PC-3 (cell line): ENCODE measurements around the gene CTTNBP2. TPM values are rescaled to one million over a fixed set of nuclear protein-coding genes. Genes with fewer than 3 reads are reported as not detected.

ENCODE experiments used
- ATAC-seq: fragments of 200-7000 bp; cut with Tn5 transposase; 2 replicates; pipeline ENCODE4 v1.9.1; 2020; ENCODE audit warnings: mild to moderate bottlenecking, moderate library complexity
- BruUV-seq: library from RNA; stranded (reverse); fragments of 400-500 nt; replicated peaks from 2 replicates; lab custom pipeline; 2021; lab: Mats Ljungman, UMichigan
- CTCF ChIA-PET: fragments of 300-600 bp; sonication (Branson Sonifier 250); formaldehyde crosslinking; loops from one replicate; lab custom pipeline; 2022; ENCODE audit warnings: antibody characterized with exemption; lab: Charles Lee
- POLR2A ChIA-PET: fragments of 300-600 bp; sonication (Branson Sonifier 250); formaldehyde crosslinking; loops from one replicate; lab custom pipeline; 2022; ENCODE audit warnings: antibody characterized with exemption; ENCODE audit not compliant: unreplicated experiment; lab: Charles Lee
- DNase-seq: peaks from one replicate; pipeline ENCODE4 v3.0.0-alpha.2; 2015
- H2AFZ ChIP-seq: fragments of 300-600 bp; sonication (generic); 2 replicates; pipeline ENCODE4 v1.6.0; 2016; ENCODE audit warnings: antibody characterized with exemption, low read length
- H3F3A ChIP-seq: fragments of 300-600 bp; sonication (generic); one replicate; pipeline ENCODE4 v1.6.0; 2017; ENCODE audit warnings: antibody characterized with exemption, low read length, control low read depth, mild to moderate bottlenecking; ENCODE audit not compliant: unreplicated experiment
- H3K27ac ChIP-seq: fragments of 300-600 bp; sonication (generic); 2 replicates; pipeline ENCODE4 v1.5.1; 2016; ENCODE audit warnings: mild to moderate bottlenecking, low read length
- H3K27me3 ChIP-seq: fragments of 300-600 bp; sonication (generic); 2 replicates; pipeline ENCODE4 v1.6.1; 2016; ENCODE audit warnings: low read length, mixed read lengths
- H3K36me3 ChIP-seq: fragments of 300-600 bp; sonication (generic); 2 replicates; pipeline ENCODE4 v1.6.1; 2016; ENCODE audit warnings: low read depth, mixed run types, low read length, mixed read lengths
- H3K4me1 ChIP-seq: fragments of 300-600 bp; sonication (generic); 2 replicates; pipeline ENCODE4 v1.5.1; 2016; ENCODE audit warnings: low read length; ENCODE audit not compliant: insufficient read depth
- H3K4me2 ChIP-seq: fragments of 300-600 bp; sonication (generic); 2 replicates; pipeline ENCODE4 v1.6.0; 2016; ENCODE audit warnings: low read length
- H3K4me3 ChIP-seq: fragments of 300-600 bp; sonication (generic); 2 replicates; pipeline ENCODE4 v1.5.1; 2016; ENCODE audit warnings: mild to moderate bottlenecking, low read length, mixed read lengths
- H3K79me2 ChIP-seq: fragments of 300-600 bp; sonication (generic); 2 replicates; pipeline ENCODE4 v1.6.1; 2017; ENCODE audit warnings: low read length, mixed read lengths
- H3K9ac ChIP-seq: fragments of 300-600 bp; sonication (generic); 2 replicates; pipeline ENCODE4 v1.6.0; 2016; ENCODE audit warnings: mild to moderate bottlenecking, low read length
- H3K9me2 ChIP-seq: fragments of 300-600 bp; sonication (generic); replicated peaks from 2 replicates; pipeline ENCODE4 v1.6.1; 2016; ENCODE audit warnings: mixed run types, low read length, mixed read lengths
- H3K9me3 ChIP-seq: fragments of 300-600 bp; sonication (generic); 2 replicates; pipeline ENCODE4 v1.6.1; 2016; ENCODE audit warnings: low read length, mixed read lengths
- H4K20me1 ChIP-seq: fragments of 300-600 bp; sonication (generic); 2 replicates; pipeline ENCODE4 v1.6.1; 2016; ENCODE audit warnings: low read length, mixed read lengths
- EZH2 ChIP-seq: fragments of 300-600 bp; sonication (generic); IDR thresholded peaks from one replicate; pipeline ENCODE4 v1.6.1; 2017; ENCODE audit warnings: antibody characterized with exemption, mild to moderate bottlenecking, low read length; ENCODE audit not compliant: unreplicated experiment
- EZH2phosphoT487 ChIP-seq: fragments of 300-600 bp; sonication (generic); IDR thresholded peaks from 2 replicates; pipeline ENCODE4 v1.6.1; 2018; ENCODE audit warnings: mild to moderate bottlenecking, antibody characterized with exemption, low read length, borderline replicate concordance
- intact Hi-C: fragments of 100-400 bp; cut with micrococcal nuclease; formaldehyde crosslinking; loops from 2 replicates; pipeline ENCODE4 v1.9.0; 2023
- total RNA-seq: library from RNA; depleted of rRNA; stranded (reverse); fragments of >200 nt; gene quantifications from 2 replicates; pipeline ENCODE4 v1.2.3, GENCODE V29; 2014
- TF ChIP-seq, protein P1 (sequence below): fragments of 300-600 bp; sonication (generic); conservative IDR thresholded peaks from 2 replicates; pipeline ENCODE4 v1.5.1; 2017; ENCODE audit warnings: antibody characterized with exemption, low read depth, mild to moderate bottlenecking, low read length

CTTNBP2 gene
- total RNA-seq, 1 experiment from 2014 or later, result 1.1 TPM

- Histone ChIP-seq H3K36me3 (no peaks in the 10 kb centered on the region), H3K79me2 (no peaks in the 10 kb centered on the region), H3K4me1 (no peaks in the 10 kb centered on the region), H4K20me1 (no peaks in the 10 kb centered on the region), H3K4me2 (no peak overlapping the region), H3K9me3 (no peaks in the 10 kb centered on the region), H3K27ac (no peak overlapping the region), H2AFZ (no peak overlapping the region), H3K4me3 (no peak overlapping the region), H3K9ac (no peak overlapping the region), H3F3A (no peaks in the 10 kb centered on the region), H3K27me3 (0 out of 2 replicates have a peak, but pooled peaks cover 8% of the 10 kb centered on the region), H3K9me2 (no peaks in the 10 kb centered on the region)
- CTCF ChIA-PET, result no interaction called here
- DNase-seq, result no peak
- intact Hi-C loops, result no loop called here
- TF ChIP-seq EZH2phosphoT487, result no peak
- TF ChIP-seq, protein P1, sequence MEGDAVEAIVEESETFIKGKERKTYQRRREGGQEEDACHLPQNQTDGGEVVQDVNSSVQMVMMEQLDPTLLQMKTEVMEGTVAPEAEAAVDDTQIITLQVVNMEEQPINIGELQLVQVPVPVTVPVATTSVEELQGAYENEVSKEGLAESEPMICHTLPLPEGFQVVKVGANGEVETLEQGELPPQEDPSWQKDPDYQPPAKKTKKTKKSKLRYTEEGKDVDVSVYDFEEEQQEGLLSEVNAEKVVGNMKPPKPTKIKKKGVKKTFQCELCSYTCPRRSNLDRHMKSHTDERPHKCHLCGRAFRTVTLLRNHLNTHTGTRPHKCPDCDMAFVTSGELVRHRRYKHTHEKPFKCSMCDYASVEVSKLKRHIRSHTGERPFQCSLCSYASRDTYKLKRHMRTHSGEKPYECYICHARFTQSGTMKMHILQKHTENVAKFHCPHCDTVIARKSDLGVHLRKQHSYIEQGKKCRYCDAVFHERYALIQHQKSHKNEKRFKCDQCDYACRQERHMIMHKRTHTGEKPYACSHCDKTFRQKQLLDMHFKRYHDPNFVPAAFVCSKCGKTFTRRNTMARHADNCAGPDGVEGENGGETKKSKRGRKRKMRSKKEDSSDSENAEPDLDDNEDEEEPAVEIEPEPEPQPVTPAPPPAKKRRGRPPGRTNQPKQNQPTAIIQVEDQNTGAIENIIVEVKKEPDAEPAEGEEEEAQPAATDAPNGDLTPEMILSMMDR, result no peak
- TF ChIP-seq EZH2, result no peak
- BruUV-seq, result no TSS peak
- POLR2A ChIA-PET, result no interaction called here
- ATAC-seq, result no peak
These were observed 135.3 kb downstream of the CTTNBP2 start for GRCh38 chr7:117737926-117738325.

DNA sequence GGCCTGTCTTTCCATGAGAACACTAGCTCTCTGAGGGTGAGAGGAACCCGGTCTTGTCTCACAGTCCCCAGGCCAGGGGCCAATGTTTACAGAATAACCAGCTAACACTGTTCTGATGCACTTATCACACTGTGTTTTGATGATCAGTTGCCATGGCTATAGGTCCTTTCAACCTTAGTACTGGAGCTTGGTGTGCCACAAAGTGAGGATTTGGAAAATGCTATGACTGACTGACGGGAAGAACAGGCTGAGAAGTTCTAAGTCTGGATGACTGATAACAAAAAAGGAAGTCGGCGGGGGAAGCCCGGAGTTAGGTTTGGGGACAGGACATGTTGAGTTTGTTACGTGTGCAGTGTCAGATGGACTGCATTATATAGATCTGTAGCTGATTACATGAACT is 141.8 kb downstream of the CTTNBP2 start:
- H3K36me3 ChIP-seq, result no peaks in the 10 kb centered on the region
- no peaks in the 10 kb centered on the region for H3K9me3 ChIP-seq
- DNase-seq (no peak), ATAC-seq (no peak)
- no peak overlapping the region for H3K4me3 ChIP-seq
- POLR2A ChIA-PET, result no interaction called here
- no peak overlapping the region for H3K4me2 ChIP-seq
- no peaks in the 10 kb centered on the region for H3K79me2 ChIP-seq
- intact Hi-C loops, result no loop called here
- H3K4me1 ChIP-seq, result no peaks in the 10 kb centered on the region
- peaks cover 16% of the 10 kb centered on the region for H3K27me3 ChIP-seq
- no peaks in the 10 kb centered on the region for H3F3A ChIP-seq
- H4K20me1 ChIP-seq, result no peaks in the 10 kb centered on the region
- TF ChIP-seq EZH2phosphoT487, result no peak
- no peak for TF ChIP-seq EZH2
- TF ChIP-seq, protein P1, result no peak
- H3K9me2 ChIP-seq, result no peaks in the 10 kb centered on the region
- H3K27ac ChIP-seq, result no peak overlapping the region
- CTCF ChIA-PET, result no interaction called here
- no peak overlapping the region for H3K9ac ChIP-seq
- no TSS peak for BruUV-seq
- H2AFZ ChIP-seq, result no peak overlapping the region

DNA sequence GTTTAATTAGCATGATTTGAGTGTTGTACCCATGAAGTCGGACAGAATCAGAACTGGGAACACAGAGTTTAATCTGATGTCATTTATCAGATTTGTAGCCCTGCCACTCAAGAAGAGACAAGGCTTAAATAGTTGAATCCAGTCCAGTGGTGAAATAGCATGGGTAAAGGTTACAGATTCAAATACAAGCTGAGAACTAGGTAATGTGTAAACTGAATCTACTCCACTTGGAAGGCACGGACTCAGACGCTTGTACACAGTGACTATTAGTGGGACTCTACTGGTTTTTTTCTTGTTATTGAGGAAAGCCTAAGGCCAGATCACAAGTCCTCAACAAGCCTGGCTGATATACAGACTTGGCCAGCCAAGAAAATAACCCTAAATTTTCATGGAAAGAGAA is 142.9 kb downstream of the CTTNBP2 start:
- no peak overlapping the region for H3K4me2 ChIP-seq
- intact Hi-C loops, result no loop called here
- no peaks in the 10 kb centered on the region for H3K36me3 ChIP-seq
- TF ChIP-seq EZH2, result no peak
- no peak for TF ChIP-seq EZH2phosphoT487
- TF ChIP-seq, protein P1, result no peak
- CTCF ChIA-PET, result no interaction called here
- no peak overlapping the region for H3K4me3 ChIP-seq
- ATAC-seq, result no peak
- H3K9ac ChIP-seq, result no peak overlapping the region
- no peaks in the 10 kb centered on the region for H4K20me1 ChIP-seq
- H3K27ac ChIP-seq, result no peak overlapping the region
- no peaks in the 10 kb centered on the region for H3K79me2 ChIP-seq
- BruUV-seq, result no TSS peak
- H3K27me3 ChIP-seq, result peaks cover 16% of the 10 kb centered on the region
- no peaks in the 10 kb centered on the region for H3K9me2 ChIP-seq
- no peaks in the 10 kb centered on the region for H3F3A ChIP-seq
- POLR2A ChIA-PET, result no interaction called here
- no peak for DNase-seq
- H3K4me1 ChIP-seq, result no peaks in the 10 kb centered on the region
- no peak overlapping the region for H2AFZ ChIP-seq
- no peaks in the 10 kb centered on the region for H3K9me3 ChIP-seq
